GM12864 (cell line): ENCODE measurements around the gene TC2N.
A peak's percentile ranks its signal among the peaks of the same experiment; 100 is the strongest.

Experiments
- DNase-seq: peaks from one replicate; pipeline ENCODE4 v3.0.0-alpha.2; 2011; ENCODE audit warnings: low read depth
- H3K4me3 ChIP-seq: 2 replicates; pipeline ENCODE4 v1.5.1; 2011; ENCODE audit warnings: mild to moderate bottlenecking, low read depth, low read length, control low read depth
- TF ChIP-seq, protein P1 (sequence below): IDR thresholded peaks from 2 replicates; pipeline ENCODE4 v1.5.1; 2011; ENCODE audit warnings: low read depth, mild to moderate bottlenecking, moderate library complexity, low read length, control low read depth, inconsistent platforms; ENCODE audit errors: missing control alignments

TC2N gene

DNA sequence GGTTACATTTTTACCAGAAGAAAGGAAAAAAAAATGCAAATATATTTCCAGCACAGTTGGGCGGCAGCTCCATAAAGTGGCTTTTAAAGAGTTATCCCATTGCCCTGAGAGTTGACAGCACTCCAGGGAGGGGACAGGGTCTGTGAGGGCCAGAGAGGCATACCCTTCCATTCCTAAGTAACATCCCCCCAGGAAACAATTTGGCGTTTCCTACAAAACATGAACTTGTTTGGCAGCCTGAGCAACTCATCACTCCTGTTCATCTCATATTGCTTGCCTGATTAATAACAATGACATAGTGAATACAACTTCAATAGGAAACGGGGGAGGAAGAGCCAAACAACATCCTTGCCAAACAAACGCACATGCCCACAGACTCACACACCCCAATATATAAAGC lies 23.3 kb downstream of the TC2N start:
- no peak for DNase-seq
- H3K4me3 ChIP-seq, result no peak overlapping the region
- TF ChIP-seq, protein P1, sequence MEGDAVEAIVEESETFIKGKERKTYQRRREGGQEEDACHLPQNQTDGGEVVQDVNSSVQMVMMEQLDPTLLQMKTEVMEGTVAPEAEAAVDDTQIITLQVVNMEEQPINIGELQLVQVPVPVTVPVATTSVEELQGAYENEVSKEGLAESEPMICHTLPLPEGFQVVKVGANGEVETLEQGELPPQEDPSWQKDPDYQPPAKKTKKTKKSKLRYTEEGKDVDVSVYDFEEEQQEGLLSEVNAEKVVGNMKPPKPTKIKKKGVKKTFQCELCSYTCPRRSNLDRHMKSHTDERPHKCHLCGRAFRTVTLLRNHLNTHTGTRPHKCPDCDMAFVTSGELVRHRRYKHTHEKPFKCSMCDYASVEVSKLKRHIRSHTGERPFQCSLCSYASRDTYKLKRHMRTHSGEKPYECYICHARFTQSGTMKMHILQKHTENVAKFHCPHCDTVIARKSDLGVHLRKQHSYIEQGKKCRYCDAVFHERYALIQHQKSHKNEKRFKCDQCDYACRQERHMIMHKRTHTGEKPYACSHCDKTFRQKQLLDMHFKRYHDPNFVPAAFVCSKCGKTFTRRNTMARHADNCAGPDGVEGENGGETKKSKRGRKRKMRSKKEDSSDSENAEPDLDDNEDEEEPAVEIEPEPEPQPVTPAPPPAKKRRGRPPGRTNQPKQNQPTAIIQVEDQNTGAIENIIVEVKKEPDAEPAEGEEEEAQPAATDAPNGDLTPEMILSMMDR, result no peak

DNA sequence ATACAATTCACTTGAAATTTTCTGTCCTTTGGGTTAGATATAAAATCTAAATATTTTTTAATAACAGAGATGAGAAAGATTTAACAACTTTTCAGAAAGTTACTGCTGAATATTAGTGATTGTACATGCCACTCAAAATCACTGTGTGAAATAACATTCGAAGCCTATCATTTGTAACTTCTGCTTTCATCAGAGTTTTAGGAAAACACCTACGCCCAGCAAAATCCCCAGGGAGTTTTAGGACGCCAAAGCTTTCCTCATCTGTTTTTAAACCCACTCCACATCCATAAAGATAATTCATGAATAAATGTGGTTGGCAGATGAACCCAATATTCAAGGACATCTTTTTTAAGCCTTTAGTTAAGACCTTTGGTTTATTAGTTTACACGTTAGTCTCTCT lies 23.9 kb downstream of the TC2N start:
- TF ChIP-seq, protein P1, result no peak
- no peak overlapping the region for H3K4me3 ChIP-seq
- DNase-seq, result no peak

DNA sequence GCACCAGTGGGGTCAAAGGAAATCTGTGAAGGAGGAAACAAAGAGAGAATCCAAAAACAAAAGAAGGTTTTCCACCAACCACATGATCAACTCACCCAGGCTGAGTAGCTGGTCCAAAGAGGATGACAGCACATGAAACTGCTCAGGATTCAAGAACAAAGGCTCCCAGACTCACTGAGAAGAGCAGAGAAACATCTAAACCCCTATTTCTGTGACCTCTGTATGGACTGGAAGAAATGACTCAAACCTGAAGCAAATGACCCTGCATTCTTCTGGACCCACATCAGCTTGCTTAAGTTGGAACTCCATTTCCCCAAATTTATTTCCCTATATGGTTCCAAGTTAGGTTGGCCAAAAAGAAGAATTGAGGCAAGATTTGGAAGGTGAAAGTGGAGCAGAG lies 26.3 kb downstream of the TC2N start:
- DNase-seq, result no peak
- no peak overlapping the region for H3K4me3 ChIP-seq
- TF ChIP-seq, protein P1, result no peak

DNA sequence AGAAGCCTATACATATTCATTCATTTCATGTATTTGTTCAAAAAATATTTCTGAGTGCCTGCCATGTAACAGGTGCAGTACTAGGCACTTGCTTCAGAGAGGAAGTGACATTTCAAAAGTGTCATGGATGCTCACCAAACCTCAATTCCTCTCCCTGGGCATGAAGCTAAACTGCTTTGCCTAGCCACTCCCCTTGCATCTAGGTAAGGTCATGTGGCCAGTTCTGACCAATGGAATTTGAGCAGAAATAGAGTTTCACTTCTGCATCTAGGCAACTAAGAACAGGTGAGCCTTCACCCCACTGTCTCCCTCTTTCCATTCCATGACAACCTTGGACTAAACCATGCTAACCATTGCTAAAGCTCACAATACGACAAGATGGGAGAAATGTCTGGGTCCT lies 27.6 kb downstream of the TC2N start:
- TF ChIP-seq, protein P1, result no peak

DNA sequence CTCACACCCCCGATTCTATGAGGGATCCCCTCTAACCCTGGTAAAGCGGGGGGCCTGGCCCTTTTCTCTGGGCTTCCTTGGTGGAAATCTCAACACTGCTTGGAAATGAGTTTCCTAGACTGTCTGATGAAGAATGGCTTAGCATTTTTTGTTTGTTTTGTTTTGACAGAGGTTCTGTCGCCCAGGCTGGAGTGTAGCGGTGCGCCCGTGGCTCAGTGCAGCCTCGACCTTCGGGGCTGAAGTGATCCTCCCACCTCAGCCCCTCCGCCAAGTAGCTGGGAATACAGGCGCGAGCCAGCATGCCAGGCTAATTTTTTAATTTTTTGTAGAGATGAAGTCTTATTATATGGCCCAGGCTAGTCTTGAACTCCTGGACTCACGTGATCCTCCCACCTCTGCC lies 30.3 kb downstream of the TC2N start:
- TF ChIP-seq, protein P1, result no peak
- peak overlapping the region; percentile 67 for H3K4me3 ChIP-seq
- no peak for DNase-seq

More for the DNA sequence above, 27.6 kb downstream of the TC2N start:
- H3K4me3 ChIP-seq, result no peak overlapping the region
- DNase-seq, result peak; percentile 26

DNA sequence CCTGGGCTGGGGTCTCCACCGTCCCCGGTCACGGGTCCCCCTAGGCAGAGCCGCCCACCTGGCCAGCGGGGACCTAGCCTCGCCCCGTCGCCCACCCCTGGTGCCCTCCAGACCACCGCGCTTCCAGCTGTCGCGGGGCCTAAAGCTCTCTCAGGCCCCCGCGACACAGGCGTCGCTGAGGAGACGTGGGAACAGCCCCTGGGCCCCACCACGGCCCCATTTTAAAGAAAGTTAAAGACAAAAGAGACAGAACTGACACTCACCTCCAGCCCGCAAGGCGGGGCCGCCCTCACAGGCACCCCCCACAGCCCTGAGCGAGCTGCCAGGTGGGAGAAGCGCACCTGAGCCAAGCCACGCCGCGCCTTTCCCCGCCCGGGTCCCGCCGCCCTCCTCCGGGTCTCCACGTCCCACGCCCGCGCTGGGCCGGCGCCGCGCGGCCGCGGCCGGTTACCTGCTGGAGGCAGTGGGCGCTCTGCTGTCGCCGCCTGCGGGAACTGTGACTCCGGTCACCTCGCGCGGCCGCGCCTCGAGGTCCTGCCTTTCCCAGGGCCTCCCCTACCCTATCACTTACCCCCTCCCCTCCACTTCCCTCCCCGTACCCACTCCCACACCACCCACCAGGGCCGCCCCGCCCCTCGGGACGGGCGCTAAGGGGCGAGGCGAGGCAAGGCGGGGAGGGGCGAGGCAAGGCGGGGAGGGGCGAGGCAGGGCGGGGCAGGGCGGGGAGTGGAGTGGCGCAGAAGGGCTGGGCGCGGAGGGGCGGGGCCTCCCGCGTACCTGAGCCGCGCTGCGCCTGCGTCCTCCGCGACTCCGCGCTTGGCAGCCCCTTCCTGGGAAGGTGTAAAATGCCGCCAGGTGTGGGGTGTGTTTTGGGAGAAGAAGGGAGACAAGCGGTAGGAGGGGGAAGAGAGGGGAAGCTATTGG lies 31.2 kb downstream of the TC2N start:
- TF ChIP-seq, protein P1, result peak; percentile 2
- no peak for DNase-seq
- H3K4me3 ChIP-seq, result peak overlapping the region; percentile 67

DNA sequence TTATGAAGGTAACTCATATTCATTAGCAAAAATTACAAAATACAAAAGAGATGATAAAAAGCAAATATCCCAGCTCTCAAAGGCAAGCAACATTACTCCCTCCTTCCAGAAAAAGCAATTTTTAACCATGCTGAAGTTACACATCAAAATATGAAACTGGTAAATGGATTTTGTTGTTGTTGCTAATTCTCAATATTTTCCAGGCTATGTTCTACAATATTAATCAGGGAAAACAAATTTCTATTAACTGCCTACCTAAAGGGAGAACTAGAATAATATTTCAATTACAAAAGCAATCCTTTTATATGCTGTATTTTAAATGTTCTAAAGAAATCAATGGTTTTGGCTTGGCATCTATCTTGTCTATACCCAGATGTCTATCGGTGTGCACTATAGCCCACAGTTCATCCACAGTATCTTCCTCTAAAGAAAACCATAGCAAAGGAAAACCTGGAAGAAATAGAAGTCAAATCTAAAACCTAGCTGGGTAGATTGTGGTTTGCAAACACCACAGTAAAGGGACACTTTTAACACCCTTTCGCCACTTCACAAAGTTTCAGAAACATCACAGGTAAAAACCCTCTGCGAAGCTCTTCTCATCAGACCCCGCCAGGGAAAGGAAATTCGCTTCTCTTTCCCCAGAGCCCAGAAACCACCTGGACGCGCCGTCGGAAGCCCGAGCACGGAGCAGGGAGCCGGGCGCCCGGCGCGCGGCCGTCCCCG lies 32.0 kb downstream of the TC2N start:
- peak overlapping the region; percentile 67; the same call in 1 of the 2 replicates for H3K4me3 ChIP-seq

More for the DNA sequence above, 32.0 kb downstream of the TC2N start:
- DNase-seq, result no peak
- TF ChIP-seq, protein P1, result no peak
